ENCODE data around the gene AMZ1.

The AMZ1 gene

DNA sequence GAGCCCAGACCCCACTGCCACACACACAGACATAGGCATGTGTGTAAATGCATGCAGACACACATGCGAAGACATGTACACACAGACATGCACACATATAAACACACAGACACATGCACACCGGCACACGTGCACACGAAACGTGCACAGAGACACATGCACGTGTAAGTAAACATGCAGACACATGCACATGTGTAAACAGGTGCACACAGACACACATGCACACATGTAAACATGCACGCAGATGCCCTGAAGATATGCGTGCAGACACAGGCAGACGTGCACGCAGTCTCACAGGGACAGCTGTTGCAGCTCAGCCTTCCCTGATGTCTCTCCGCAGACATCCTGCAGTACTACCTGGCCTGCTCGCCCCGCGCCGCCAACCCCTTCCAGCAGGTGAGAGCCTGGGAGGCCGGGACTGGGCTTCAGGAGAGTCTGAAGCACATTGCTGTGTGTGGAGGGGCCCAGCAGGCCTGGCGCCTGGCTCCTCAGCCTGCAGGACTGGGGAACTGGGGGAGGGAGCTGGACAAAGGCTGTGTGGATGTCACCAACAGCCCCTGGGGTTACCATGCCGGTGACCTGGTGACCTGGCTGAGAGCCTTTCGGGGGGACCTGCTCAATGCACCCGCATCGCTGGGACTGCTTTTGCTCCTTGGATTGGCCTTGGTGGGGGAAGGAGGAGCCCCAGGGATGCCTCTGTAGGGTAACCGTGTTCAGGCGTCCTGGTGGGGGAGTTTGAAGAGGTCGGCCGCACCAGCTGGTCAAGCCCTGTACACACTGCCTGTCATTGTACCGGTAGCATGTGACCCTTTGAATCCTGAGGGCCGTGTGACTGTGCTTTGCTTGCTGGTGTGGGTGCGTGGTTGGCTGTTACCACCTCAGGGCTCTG, 35.9 kb upstream of the AMZ1 start:
- no peak for TF ChIP-seq EZH2phosphoT487 (IDR thresholded peaks at IDR 0.05; ENCODE audit: low read depth)
- TF ChIP-seq, protein P1, sequence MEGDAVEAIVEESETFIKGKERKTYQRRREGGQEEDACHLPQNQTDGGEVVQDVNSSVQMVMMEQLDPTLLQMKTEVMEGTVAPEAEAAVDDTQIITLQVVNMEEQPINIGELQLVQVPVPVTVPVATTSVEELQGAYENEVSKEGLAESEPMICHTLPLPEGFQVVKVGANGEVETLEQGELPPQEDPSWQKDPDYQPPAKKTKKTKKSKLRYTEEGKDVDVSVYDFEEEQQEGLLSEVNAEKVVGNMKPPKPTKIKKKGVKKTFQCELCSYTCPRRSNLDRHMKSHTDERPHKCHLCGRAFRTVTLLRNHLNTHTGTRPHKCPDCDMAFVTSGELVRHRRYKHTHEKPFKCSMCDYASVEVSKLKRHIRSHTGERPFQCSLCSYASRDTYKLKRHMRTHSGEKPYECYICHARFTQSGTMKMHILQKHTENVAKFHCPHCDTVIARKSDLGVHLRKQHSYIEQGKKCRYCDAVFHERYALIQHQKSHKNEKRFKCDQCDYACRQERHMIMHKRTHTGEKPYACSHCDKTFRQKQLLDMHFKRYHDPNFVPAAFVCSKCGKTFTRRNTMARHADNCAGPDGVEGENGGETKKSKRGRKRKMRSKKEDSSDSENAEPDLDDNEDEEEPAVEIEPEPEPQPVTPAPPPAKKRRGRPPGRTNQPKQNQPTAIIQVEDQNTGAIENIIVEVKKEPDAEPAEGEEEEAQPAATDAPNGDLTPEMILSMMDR (IDR thresholded peaks at IDR 0.05; ENCODE audit: low read depth, low read length): no peak
- H3K9ac ChIP-seq (ENCODE audit: low read length): no peak overlapping the region
- no peak overlapping the region for H3K4me3 ChIP-seq (ENCODE audit: low read length)
- H3K4me2 ChIP-seq (ENCODE audit: low read length): no peak overlapping the region
- H3K4me1 ChIP-seq (ENCODE audit: low read length): no peaks in the 10 kb centered on the region
- no peaks in the 10 kb centered on the region for H3K36me3 ChIP-seq (replicated peaks; ENCODE audit: low read depth, low read length)
- no peaks in the 10 kb centered on the region for H4K20me1 ChIP-seq (ENCODE audit: insufficient read depth, low read length)
- H3K79me2 ChIP-seq (ENCODE audit: low read length): no peaks in the 10 kb centered on the region
- H3K9me3 ChIP-seq (ENCODE audit: insufficient read depth, low read length): no peaks in the 10 kb centered on the region
- H2AFZ ChIP-seq (ENCODE audit: low read depth, low read length): no peak overlapping the region
- no peak overlapping the region for H3K27ac ChIP-seq (ENCODE audit: low read length)
- H3K27me3 ChIP-seq (ENCODE audit: low read depth, low read length): no peaks in the 10 kb centered on the region

DNA sequence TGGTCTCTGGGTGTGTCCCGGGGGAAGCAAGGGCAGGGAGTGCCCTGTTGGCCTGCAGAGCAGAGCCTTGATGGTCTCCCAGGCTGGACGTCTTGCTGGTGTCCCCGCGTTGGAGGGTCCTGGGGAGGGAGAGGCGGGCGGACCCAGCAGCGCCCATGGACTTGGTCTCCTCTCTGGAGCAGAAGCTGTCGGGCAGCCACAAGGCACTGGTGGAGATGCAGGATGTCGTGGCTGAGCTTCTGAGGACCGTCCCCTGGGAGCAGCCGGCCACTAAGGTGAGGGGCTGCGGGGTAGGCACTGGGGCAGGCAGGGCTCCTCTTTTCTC, 35.3 kb upstream of the AMZ1 start:
- no peak for TF ChIP-seq EZH2phosphoT487 (IDR thresholded peaks at IDR 0.05; ENCODE audit: low read depth)
- TF ChIP-seq, protein P1 (IDR thresholded peaks at IDR 0.05; ENCODE audit: low read depth, low read length): no peak
- Histone ChIP-seq H2AFZ (ENCODE audit: low read depth, low read length) (no peak overlapping the region), H4K20me1 (ENCODE audit: insufficient read depth, low read length) (no peaks in the 10 kb centered on the region), H3K9ac (ENCODE audit: low read length) (no peak overlapping the region), H3K79me2 (ENCODE audit: low read length) (no peaks in the 10 kb centered on the region), H3K9me3 (ENCODE audit: insufficient read depth, low read length) (no peaks in the 10 kb centered on the region), H3K36me3 (replicated peaks; ENCODE audit: low read depth, low read length) (no peaks in the 10 kb centered on the region), H3K4me3 (ENCODE audit: low read length) (no peak overlapping the region), H3K4me1 (ENCODE audit: low read length) (no peaks in the 10 kb centered on the region), H3K4me2 (ENCODE audit: low read length) (no peak overlapping the region), H3K27me3 (ENCODE audit: low read depth, low read length) (no peaks in the 10 kb centered on the region), H3K27ac (ENCODE audit: low read length) (no peak overlapping the region)

DNA sequence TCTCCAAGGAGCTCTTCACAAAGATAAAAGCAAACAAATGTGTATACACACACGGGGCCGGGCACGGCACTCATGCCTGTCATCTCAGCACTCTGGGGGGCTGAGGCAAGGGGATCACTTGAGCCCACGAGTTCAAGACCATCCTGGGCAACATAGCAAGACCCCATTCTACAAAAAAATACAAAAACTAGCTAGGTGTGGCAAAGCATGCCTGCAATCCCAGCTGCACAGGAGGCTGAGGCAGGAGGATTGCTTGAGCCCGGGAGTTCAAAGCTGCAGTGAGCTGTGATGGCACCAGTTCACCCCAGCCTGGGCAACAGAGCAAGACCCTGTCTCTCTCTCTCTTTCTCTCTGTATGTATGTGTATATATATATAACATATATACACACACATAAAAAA, 33.9 kb upstream of the AMZ1 start:
- Histone ChIP-seq H3K9me3 (ENCODE audit: insufficient read depth, low read length) (no peaks in the 10 kb centered on the region), H3K36me3 (replicated peaks; ENCODE audit: low read depth, low read length) (no peaks in the 10 kb centered on the region), H3K4me3 (ENCODE audit: low read length) (no peak overlapping the region), H3K4me1 (ENCODE audit: low read length) (no peaks in the 10 kb centered on the region), H2AFZ (ENCODE audit: low read depth, low read length) (no peak overlapping the region), H4K20me1 (ENCODE audit: insufficient read depth, low read length) (no peaks in the 10 kb centered on the region), H3K27ac (ENCODE audit: low read length) (no peak overlapping the region), H3K27me3 (ENCODE audit: low read depth, low read length) (no peaks in the 10 kb centered on the region), H3K79me2 (ENCODE audit: low read length) (no peaks in the 10 kb centered on the region), H3K9ac (ENCODE audit: low read length) (no peak overlapping the region), H3K4me2 (ENCODE audit: low read length) (no peak overlapping the region)
- TF ChIP-seq, protein P1 (IDR thresholded peaks at IDR 0.05; ENCODE audit: low read depth, low read length): no peak
- TF ChIP-seq EZH2phosphoT487 (IDR thresholded peaks at IDR 0.05; ENCODE audit: low read depth): no peak

DNA sequence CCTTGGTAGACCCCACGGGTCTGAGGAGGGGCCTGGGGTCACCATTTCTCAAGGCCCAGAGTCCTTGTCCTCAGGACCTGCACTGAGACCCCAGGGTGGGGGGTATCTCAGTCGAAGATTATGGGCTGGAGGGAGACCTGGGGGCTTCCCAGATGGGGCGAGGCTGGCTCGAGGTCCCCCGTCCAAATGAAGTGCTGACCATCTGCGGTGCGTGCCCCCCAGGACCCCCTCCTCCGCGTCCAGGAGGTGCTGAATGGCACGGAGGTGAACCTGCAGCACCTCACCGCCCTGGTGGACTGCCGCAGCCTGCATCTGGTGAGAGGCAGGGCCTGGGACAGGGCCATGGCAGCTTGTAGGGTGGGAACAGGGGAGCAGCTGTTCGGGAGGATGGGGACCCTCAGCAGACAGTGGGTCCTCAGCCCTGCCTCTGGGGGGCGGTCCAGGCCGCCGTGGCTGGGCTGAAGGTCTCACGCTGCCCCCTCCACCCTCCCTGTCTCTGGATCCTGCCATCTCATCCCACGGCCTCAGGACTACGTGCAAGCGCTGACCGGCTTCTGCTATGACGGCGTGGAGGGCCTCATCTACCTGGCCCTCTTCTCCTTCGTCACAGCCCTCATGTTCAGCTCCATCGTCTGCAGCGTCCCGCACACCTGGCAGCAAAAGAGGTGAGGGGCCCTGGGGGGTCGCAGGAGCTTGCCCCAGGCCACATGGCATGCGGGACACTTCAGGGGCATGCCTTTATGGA, 32.0 kb upstream of the AMZ1 start:
- no peaks in the 10 kb centered on the region for H3K79me2 ChIP-seq (ENCODE audit: low read length)
- no peaks in the 10 kb centered on the region for H3K9me3 ChIP-seq (ENCODE audit: insufficient read depth, low read length)
- no peak for TF ChIP-seq EZH2phosphoT487 (IDR thresholded peaks at IDR 0.05; ENCODE audit: low read depth)
- TF ChIP-seq, protein P1 (IDR thresholded peaks at IDR 0.05; ENCODE audit: low read depth, low read length): no peak
- no peaks in the 10 kb centered on the region for H4K20me1 ChIP-seq (ENCODE audit: insufficient read depth, low read length)
- no peak overlapping the region for H3K4me2 ChIP-seq (ENCODE audit: low read length)
- no peak overlapping the region for H3K27ac ChIP-seq (ENCODE audit: low read length)
- no peaks in the 10 kb centered on the region for H3K4me1 ChIP-seq (ENCODE audit: low read length)
- no peaks in the 10 kb centered on the region for H3K27me3 ChIP-seq (ENCODE audit: low read depth, low read length)
- no peak overlapping the region for H2AFZ ChIP-seq (ENCODE audit: low read depth, low read length)
- no peak overlapping the region for H3K9ac ChIP-seq (ENCODE audit: low read length)
- no peak overlapping the region for H3K4me3 ChIP-seq (ENCODE audit: low read length)
- H3K36me3 ChIP-seq (replicated peaks; ENCODE audit: low read depth, low read length): no peaks in the 10 kb centered on the region
